Measurements from ENCODE around the gene OGT. TPM values are rescaled to one million over a fixed set of nuclear protein-coding genes. Genes with fewer than 3 reads are reported as not detected.

OGT gene
- total and polyA plus RNA-seq, 10 of the 15 experiments (the other 5 are each of a cell fraction or from before 2014, with no cell fraction given) = 38.2 to 671 (median 107) TPM

DNA sequence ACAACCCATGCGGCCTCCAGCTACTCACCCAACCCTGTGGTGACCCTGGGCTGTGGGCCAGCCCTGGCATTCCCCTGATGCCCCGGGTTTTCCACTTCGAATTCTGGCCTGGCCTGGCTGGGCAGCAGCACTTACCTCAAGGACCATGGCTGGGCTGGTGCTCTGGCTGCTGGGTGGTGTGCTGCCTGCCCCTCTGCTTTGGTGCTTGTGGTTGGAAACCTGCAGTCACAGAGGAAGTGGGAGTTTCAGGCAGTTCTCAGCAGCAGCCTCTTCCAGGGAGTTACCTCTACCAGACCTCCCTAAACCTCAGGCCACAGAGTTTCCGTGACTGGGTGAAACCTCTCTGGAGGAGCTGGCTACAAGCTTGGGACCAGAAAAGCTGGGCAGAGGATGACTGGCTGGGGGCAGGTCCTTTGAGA lies 85.4 kb downstream of the OGT start, which contains the start of gene CXCR3 (continued):
- 0 out of 2 replicates have a peak, but pooled peaks have one; percentile 17 for TF ChIP-seq SIN3A (IDR thresholded peaks at IDR 0.05; ENCODE audit: low read depth, low read length)
- TF ChIP-seq CREB1 (IDR thresholded peaks at IDR 0.05; ENCODE audit: low read depth) = no peak
- peak; percentile 72; the same call in 1 of the 2 replicates for TF ChIP-seq CHD2 (IDR thresholded peaks at IDR 0.05; ENCODE audit: borderline replicate concordance, low read depth, low read length)
- TF ChIP-seq YY1 (IDR thresholded peaks at IDR 0.05; ENCODE audit: low read depth, low read length) = no peak
- no peak; the same call in none of the 2 replicates for TF ChIP-seq GATAD2B (conservative IDR thresholded peaks at IDR 0.05; ENCODE audit: low read depth)
- TF ChIP-seq HCFC1 (IDR thresholded peaks at IDR 0.05; ENCODE audit: low read length) = no peak
- 0 out of 2 replicates have a peak, but pooled peaks have one; percentile 9 for TF ChIP-seq BACH1 (IDR thresholded peaks at IDR 0.05; ENCODE audit: borderline replicate concordance)
- TF ChIP-seq TCF7 (IDR thresholded peaks at IDR 0.05; ENCODE audit: borderline replicate concordance) = no peak
- TF ChIP-seq RBBP5 (conservative IDR thresholded peaks at IDR 0.05) = no peak
- TF ChIP-seq BRCA1 (IDR thresholded peaks at IDR 0.05; ENCODE audit: low read depth, low read length) = no peak
- TF ChIP-seq, protein P1, sequence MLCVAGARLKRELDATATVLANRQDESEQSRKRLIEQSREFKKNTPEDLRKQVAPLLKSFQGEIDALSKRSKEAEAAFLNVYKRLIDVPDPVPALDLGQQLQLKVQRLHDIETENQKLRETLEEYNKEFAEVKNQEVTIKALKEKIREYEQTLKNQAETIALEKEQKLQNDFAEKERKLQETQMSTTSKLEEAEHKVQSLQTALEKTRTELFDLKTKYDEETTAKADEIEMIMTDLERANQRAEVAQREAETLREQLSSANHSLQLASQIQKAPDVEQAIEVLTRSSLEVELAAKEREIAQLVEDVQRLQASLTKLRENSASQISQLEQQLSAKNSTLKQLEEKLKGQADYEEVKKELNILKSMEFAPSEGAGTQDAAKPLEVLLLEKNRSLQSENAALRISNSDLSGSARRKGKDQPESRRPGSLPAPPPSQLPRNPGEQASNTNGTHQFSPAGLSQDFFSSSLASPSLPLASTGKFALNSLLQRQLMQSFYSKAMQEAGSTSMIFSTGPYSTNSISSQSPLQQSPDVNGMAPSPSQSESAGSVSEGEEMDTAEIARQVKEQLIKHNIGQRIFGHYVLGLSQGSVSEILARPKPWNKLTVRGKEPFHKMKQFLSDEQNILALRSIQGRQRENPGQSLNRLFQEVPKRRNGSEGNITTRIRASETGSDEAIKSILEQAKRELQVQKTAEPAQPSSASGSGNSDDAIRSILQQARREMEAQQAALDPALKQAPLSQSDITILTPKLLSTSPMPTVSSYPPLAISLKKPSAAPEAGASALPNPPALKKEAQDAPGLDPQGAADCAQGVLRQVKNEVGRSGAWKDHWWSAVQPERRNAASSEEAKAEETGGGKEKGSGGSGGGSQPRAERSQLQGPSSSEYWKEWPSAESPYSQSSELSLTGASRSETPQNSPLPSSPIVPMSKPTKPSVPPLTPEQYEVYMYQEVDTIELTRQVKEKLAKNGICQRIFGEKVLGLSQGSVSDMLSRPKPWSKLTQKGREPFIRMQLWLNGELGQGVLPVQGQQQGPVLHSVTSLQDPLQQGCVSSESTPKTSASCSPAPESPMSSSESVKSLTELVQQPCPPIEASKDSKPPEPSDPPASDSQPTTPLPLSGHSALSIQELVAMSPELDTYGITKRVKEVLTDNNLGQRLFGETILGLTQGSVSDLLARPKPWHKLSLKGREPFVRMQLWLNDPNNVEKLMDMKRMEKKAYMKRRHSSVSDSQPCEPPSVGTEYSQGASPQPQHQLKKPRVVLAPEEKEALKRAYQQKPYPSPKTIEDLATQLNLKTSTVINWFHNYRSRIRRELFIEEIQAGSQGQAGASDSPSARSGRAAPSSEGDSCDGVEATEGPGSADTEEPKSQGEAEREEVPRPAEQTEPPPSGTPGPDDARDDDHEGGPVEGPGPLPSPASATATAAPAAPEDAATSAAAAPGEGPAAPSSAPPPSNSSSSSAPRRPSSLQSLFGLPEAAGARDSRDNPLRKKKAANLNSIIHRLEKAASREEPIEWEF (IDR thresholded peaks at IDR 0.05; ENCODE audit: insufficient replicate concordance, low read depth, low read length) = no peak
- TF ChIP-seq, protein P2, sequence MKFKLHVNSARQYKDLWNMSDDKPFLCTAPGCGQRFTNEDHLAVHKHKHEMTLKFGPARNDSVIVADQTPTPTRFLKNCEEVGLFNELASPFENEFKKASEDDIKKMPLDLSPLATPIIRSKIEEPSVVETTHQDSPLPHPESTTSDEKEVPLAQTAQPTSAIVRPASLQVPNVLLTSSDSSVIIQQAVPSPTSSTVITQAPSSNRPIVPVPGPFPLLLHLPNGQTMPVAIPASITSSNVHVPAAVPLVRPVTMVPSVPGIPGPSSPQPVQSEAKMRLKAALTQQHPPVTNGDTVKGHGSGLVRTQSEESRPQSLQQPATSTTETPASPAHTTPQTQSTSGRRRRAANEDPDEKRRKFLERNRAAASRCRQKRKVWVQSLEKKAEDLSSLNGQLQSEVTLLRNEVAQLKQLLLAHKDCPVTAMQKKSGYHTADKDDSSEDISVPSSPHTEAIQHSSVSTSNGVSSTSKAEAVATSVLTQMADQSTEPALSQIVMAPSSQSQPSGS (IDR thresholded peaks at IDR 0.05; ENCODE audit: low read length) = no peak
- no peak for TF ChIP-seq HDAC6 (IDR thresholded peaks at IDR 0.05; ENCODE audit: unreplicated experiment)
- TF ChIP-seq ZNF274 (IDR thresholded peaks at IDR 0.05; ENCODE audit: insufficient read depth, insufficient read length) = no peak
- TF ChIP-seq, protein P3, sequence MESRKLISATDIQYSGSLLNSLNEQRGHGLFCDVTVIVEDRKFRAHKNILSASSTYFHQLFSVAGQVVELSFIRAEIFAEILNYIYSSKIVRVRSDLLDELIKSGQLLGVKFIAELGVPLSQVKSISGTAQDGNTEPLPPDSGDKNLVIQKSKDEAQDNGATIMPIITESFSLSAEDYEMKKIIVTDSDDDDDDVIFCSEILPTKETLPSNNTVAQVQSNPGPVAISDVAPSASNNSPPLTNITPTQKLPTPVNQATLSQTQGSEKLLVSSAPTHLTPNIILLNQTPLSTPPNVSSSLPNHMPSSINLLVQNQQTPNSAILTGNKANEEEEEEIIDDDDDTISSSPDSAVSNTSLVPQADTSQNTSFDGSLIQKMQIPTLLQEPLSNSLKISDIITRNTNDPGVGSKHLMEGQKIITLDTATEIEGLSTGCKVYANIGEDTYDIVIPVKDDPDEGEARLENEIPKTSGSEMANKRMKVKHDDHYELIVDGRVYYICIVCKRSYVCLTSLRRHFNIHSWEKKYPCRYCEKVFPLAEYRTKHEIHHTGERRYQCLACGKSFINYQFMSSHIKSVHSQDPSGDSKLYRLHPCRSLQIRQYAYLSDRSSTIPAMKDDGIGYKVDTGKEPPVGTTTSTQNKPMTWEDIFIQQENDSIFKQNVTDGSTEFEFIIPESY (IDR thresholded peaks at IDR 0.05) = no peak
- no peak for TF ChIP-seq JUNB (IDR thresholded peaks at IDR 0.05)
- TF ChIP-seq SUPT20H (IDR thresholded peaks at IDR 0.05; ENCODE audit: borderline replicate concordance, control insufficient read depth, low read depth, low read length) = no peak
- TF ChIP-seq, protein P4, sequence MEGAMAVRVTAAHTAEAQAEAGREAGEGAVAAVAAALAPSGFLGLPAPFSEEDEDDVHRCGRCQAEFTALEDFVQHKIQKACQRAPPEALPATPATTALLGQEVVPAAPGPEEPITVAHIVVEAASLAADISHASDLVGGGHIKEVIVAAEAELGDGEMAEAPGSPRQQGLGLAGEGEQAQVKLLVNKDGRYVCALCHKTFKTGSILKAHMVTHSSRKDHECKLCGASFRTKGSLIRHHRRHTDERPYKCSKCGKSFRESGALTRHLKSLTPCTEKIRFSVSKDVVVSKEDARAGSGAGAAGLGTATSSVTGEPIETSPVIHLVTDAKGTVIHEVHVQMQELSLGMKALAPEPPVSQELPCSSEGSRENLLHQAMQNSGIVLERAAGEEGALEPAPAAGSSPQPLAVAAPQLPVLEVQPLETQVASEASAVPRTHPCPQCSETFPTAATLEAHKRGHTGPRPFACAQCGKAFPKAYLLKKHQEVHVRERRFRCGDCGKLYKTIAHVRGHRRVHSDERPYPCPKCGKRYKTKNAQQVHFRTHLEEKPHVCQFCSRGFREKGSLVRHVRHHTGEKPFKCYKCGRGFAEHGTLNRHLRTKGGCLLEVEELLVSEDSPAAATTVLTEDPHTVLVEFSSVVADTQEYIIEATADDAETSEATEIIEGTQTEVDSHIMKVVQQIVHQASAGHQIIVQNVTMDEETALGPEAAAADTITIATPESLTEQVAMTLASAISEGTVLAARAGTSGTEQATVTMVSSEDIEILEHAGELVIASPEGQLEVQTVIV (IDR thresholded peaks at IDR 0.05; ENCODE audit: borderline replicate concordance, partially characterized antibody) = no peak
- TF ChIP-seq, protein P5, sequence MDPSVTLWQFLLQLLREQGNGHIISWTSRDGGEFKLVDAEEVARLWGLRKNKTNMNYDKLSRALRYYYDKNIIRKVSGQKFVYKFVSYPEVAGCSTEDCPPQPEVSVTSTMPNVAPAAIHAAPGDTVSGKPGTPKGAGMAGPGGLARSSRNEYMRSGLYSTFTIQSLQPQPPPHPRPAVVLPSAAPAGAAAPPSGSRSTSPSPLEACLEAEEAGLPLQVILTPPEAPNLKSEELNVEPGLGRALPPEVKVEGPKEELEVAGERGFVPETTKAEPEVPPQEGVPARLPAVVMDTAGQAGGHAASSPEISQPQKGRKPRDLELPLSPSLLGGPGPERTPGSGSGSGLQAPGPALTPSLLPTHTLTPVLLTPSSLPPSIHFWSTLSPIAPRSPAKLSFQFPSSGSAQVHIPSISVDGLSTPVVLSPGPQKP (IDR thresholded peaks at IDR 0.05; ENCODE audit: low read depth, low read length) = no peak
- TF ChIP-seq POLR2AphosphoS5 (IDR thresholded peaks at IDR 0.05; ENCODE audit: low read length) = peak; percentile 31; the same call in 1 of the 2 replicates

Measured in GM12878 (cell line).